ENCODE data around the gene APH1B. TPM values are rescaled to one million over a fixed set of nuclear protein-coding genes. Genes with fewer than 3 reads are reported as not detected.

APH1B gene
- total RNA-seq, 2 experiments from 2014 or later, result 5.7 to 7.4 TPM

- POLR2A ChIA-PET, result no interaction called here
- CTCF ChIA-PET, result interaction anchor here (1.1 kb wide), 1 partner anchor 15 kb away, joined by 3 read pairs; no protein-coding TSS in a partner anchor
These were observed 30.5 kb upstream of the APH1B start for GRCh38 chr15:63246691-63247469.

GRCh38 chr15:63250312-63250965 is 27.0 kb upstream of the APH1B start:
- POLR2A ChIA-PET, result no interaction called here
- CTCF ChIA-PET, result no interaction called here

- ChIA-PET POLR2A (no interaction called here), CTCF (no interaction called here)
These were observed 25.7 kb upstream of the APH1B start for GRCh38 chr15:63251701-63252100.

GRCh38 chr15:63252292-63252691 is 25.1 kb upstream of the APH1B start:
- POLR2A ChIA-PET, result no interaction called here
- CTCF ChIA-PET, result no interaction called here

- POLR2A ChIA-PET, result no interaction called here
- CTCF ChIA-PET, result no interaction called here
These were observed 22.4 kb upstream of the APH1B start for GRCh38 chr15:63254991-63255390.

GRCh38 chr15:63255489-63255990 is 21.9 kb upstream of the APH1B start:
- ChIA-PET CTCF (no interaction called here), POLR2A (no interaction called here)

GRCh38 chr15:63256433-63257274 is 20.8 kb upstream of the APH1B start:
- CTCF ChIA-PET, result no interaction called here
- POLR2A ChIA-PET, result no interaction called here

GRCh38 chr15:63258658-63259057 is 18.7 kb upstream of the APH1B start:
- CTCF ChIA-PET, result no interaction called here
- POLR2A ChIA-PET, result no interaction called here

GRCh38 chr15:63260791-63261190 is 16.6 kb upstream of the APH1B start:
- POLR2A ChIA-PET, result no interaction called here

GRCh38 chr15:63261311-63261710 is 16.1 kb upstream of the APH1B start:
- ChIA-PET POLR2A (no interaction called here), CTCF (interaction anchor here (1.2 kb wide), 1 partner anchor 14 kb away, joined by 3 read pairs; no protein-coding TSS in a partner anchor)

More at GRCh38 chr15:63260791-63261190, 16.6 kb upstream of the APH1B start:
- CTCF ChIA-PET, result interaction anchor here (1.7 kb wide), 1 partner anchor 67 kb away, joined by 3 read pairs; no protein-coding TSS in a partner anchor

- POLR2A ChIA-PET, result no interaction called here
- CTCF ChIA-PET, result interaction anchor here (0.6 kb wide), 1 partner anchor 161 kb away, joined by 3 read pairs; no protein-coding TSS in a partner anchor
These were observed 13.9 kb upstream of the APH1B start for GRCh38 chr15:63263519-63263918.

GRCh38 chr15:63264688-63265293 is 12.6 kb upstream of the APH1B start:
- CTCF ChIA-PET, result interaction anchor here (1.1 kb wide), 1 partner anchor 12 kb away, joined by 3 read pairs; the partner anchor contains the start of gene APH1B
- POLR2A ChIA-PET, result no interaction called here

- POLR2A ChIA-PET, result no interaction called here
- CTCF ChIA-PET, result no interaction called here
These were observed 3.0 kb upstream of the APH1B start for GRCh38 chr15:63274427-63274826.

- POLR2A ChIA-PET, result interaction anchor here (1.0 kb wide), 1 partner anchor 11 kb away, joined by 3 read pairs; no protein-coding TSS in a partner anchor
- CTCF ChIA-PET, result interaction anchor here (0.7 to 2.8 kb wide), 3 partner anchors 12 to 386 kb away, joined by 3 to 10 read pairs (median 5); no protein-coding TSS in a partner anchor
These were observed 915 bp upstream of the APH1B start for GRCh38 chr15:63276342-63277037.

- POLR2A ChIA-PET, result interaction anchor here (0.7 kb wide), 1 partner anchor 86 kb away, joined by 3 read pairs; no protein-coding TSS in a partner anchor
- CTCF ChIA-PET, result interaction anchor here (0.9 to 2.8 kb wide), 2 partner anchors 10 to 125 kb away, joined by 4 to 10 read pairs; no protein-coding TSS in a partner anchor
These were observed 570 bp downstream of the APH1B start for GRCh38 chr15:63277893-63278456.

GRCh38 chr15:63283126-63283525 is 5.7 kb downstream of the APH1B start:
- CTCF ChIA-PET, result interaction anchor here (1.0 kb wide), 1 partner anchor 235 kb away, joined by 3 read pairs; no protein-coding TSS in a partner anchor
- POLR2A ChIA-PET, result no interaction called here

GRCh38 chr15:63284335-63284734 is 6.9 kb downstream of the APH1B start:
- ChIA-PET CTCF (no interaction called here), POLR2A (no interaction called here)

GRCh38 chr15:63287109-63287508 is 9.7 kb downstream of the APH1B start:
- CTCF ChIA-PET, result interaction anchor here (1.5 to 2.1 kb wide), 2 partner anchors 10 to 240 kb away, joined by 3 to 10 read pairs; partner anchors contain the start of gene APH1B
- POLR2A ChIA-PET, result interaction anchor here (0.8 kb wide), 1 partner anchor 10 kb away, joined by 3 read pairs; the partner anchor contains the start of gene APH1B
